Adrenal gland (tissue), 12 donors: ENCODE data around the gene PAGR1. TPM values are rescaled to one million over a fixed set of nuclear protein-coding genes. Genes with fewer than 3 reads are reported as not detected.

Experiments used
- DNase-seq, 7 donors: peaks; one replicate each; pipeline ENCODE4 v3.0.0-alpha.2; 2019 to 2020
- H3K27ac ChIP-seq, 5 donors: fragments of 200-600 bp; sonication (generic) in 4 of 5; 1 replicate in 3 of 5; 2 replicates in 2 of 5; pipeline versions ENCODE4 v1.5.1 to v1.8.0; 2016 to 2020; ENCODE audit warnings: mild to moderate bottlenecking in 1 of 5
- H3K27me3 ChIP-seq: fragments of 200-600 bp; 2 replicates; pipeline ENCODE4 v1.8.0; 2021
- H3K36me3 ChIP-seq, 2 donors: fragments of 200-600 bp; replicated peaks in 1 of 2; 1 replicate in 1 of 2; 2 replicates in 1 of 2; pipeline versions ENCODE4 v1.5.1 to v1.8.0; 2018 to 2022
- H3K4me1 ChIP-seq, 2 donors: fragments of 200-600 bp; replicated peaks in 1 of 2; 1 replicate in 1 of 2; 2 replicates in 1 of 2; pipeline versions ENCODE4 v1.5.1 to v1.8.0; 2018 to 2021
- H3K4me3 ChIP-seq, 4 donors: fragments of 200-600 bp; sonication (generic) in 3 of 4; one replicate each; pipeline ENCODE4 v1.5.1; 2016 to 2018
- H3K9me3 ChIP-seq, 3 donors: fragments of 200-600 bp; sonication (generic) in 1 of 3; replicated peaks in 1 of 3; 1 replicate in 2 of 3; 2 replicates in 1 of 3; pipeline versions ENCODE4 v1.5.1 to v1.8.0; 2016 to 2021
- CTCF ChIP-seq, 6 experiments: fragments of 450-650 bp in 4 of 6; fragments of 200-600 bp in 2 of 6; sonication (generic) in 1 of 6; IDR thresholded peaks; 1 replicate in 5 of 6; 2 replicates in 1 of 6; pipeline versions ENCODE4 v1.5.1 to v1.8.0; 2016 to 2021; ENCODE audit warnings: antibody characterized with exemption in 6 of 6, mild to moderate bottlenecking in 2 of 6, moderate library complexity in 1 of 6
- POLR2A ChIP-seq, 2 donors: fragments of 450-650 bp; IDR thresholded peaks; one replicate each; pipeline ENCODE4 v1.6.1; 2017; ENCODE audit warnings: antibody characterized with exemption in 2 of 2, mild to moderate bottlenecking in 2 of 2, moderate library complexity in 1 of 2
- whole genome bisulfite sequencing, 4 donors: extraction: QIAGEN DNeasy Blood & Tissue Kit in 2 of 4; methylation state at CpG; one replicate each; pipeline versions ENCODE4 v1.1.5 to v1.1.7; 2013 to 2017; 5-methylcytosine and 5-hydroxymethylcytosine counted together
- intact Hi-C, 2 donors: fragments of 100-400 bp; cut with DNase I; formaldehyde crosslinking; loops; one replicate each; pipeline versions ENCODE4 v1.14.1 to v1.15.0; 2022 to 2023
- polyA plus RNA-seq, 3 donors: library from polyadenylated mRNA; stranded (reverse); fragments of 200-250 nt in 2 of 3; fragments of 350-450 nt in 1 of 3; fragmentation: Illumina TruSeq in 1 of 3; extraction: RNeasy Lipid Tissue Mini Kit (QIAGEN cat#74804) in 1 of 3; gene quantifications; one replicate each; pipeline ENCODE4 v1.2.3, GENCODE V29; 2013 to 2014
- total RNA-seq, 9 donors: library from RNA; depleted of rRNA in 4 of 9; stranded (reverse); fragments of >200 nt in 4 of 9; fragments of 120-200 nt in 1 of 9; fragmentation: NEBNext Ultra II Directional in 1 of 9; extraction: Animal tissue kit (Norgen Biotek cat#: 25700) in 1 of 9; gene quantifications; one replicate each; pipeline versions ENCODE4 v1.1.0 to v1.2.4, GENCODE V29; 2013 to 2023
- donor health status: healthy with polysubstance abuse.
- donor health status: Bipolar disorder and iron deficiency.
- donor health status: DM: yes; HTN: yes; CAD: no.
- donor health status: DM: no; HTN: no; CAD: no.
- donor health status: DM: no; HTN: no; CAD: no.
- donor health status: DM: yes; HTN: yes; CAD: no.

Gene PAGR1
- total and polyA plus RNA-seq, 12 donors, result 14.2 to 89.1 (median 39.8) TPM

DNA sequence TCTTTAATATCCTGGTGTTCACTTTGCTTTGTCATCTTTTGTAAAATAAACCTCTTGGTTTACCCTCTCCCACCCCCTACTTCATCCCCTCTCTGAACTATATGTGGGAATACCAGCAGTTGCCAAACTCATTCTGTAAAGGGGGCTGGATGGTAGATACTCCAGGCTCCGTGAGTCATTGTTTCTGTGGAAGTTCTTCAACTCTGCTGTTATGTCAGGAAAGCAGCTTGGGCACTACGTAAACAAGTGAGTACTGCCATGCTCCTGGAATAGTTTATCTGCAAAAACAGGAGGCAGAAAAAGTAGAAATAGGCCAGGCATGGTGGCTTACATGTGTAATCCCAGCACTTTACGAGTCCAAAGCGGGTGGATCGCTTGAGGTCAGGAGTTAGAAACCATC is 21.9 kb downstream of the PAGR1 start:
- Histone ChIP-seq H3K4me1 (peaks cover 12 to 17% of the 10 kb centered on the region in 2 donors), H3K27ac (peak overlapping the region in 3 of 5 donors; percentile 23 to 81 (median 36)), H3K4me3 (no peak overlapping the region), H3K9me3 (no peaks in the 10 kb centered on the region), H3K36me3 (peaks cover 0 to 100% of the 10 kb centered on the region in 2 donors), H3K27me3 (no peaks in the 10 kb centered on the region)
- DNase-seq, result no peak
- TF ChIP-seq POLR2A (IDR thresholded peaks at IDR 0.05) (no peak), CTCF (IDR thresholded peaks at IDR 0.05) (no peak)
- WGBS, 4 donors, result 85 to 91% (median 88%) methylated on average over 5 of the region's 5 CpGs
- intact Hi-C loops, result no loop called here

DNA sequence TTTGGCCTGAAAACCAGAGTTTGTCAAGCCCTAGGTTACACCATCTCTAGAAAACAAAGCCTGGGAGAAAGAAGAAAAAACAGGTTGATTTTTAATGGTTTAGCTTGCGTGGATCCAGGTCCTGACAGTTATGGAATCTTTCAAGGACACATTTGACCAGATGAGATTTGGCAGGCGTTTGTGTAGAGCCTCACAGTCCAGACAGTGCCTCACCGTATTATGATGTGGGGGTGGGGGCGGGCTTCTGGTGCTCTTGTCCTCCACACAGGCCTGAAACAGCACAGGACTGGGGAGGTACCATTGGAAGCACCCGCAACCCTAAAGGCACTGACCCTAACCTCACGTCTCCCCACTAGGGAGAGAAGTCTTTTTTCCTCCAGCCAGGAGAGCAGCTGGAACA is 23.9 kb downstream of the PAGR1 start:
- WGBS, 4 donors, result 37 to 52% (median 40%) methylated on average over 2 to 6 of the region's 6 CpGs
- H3K27me3 ChIP-seq, result no peaks in the 10 kb centered on the region
- peaks cover 12 to 22% of the 10 kb centered on the region in 2 donors for H3K4me1 ChIP-seq
- no peaks in the 10 kb centered on the region for H3K9me3 ChIP-seq
- no peak overlapping the region for H3K4me3 ChIP-seq
- intact Hi-C loops, result no loop called here
- DNase-seq, result peak; percentile 74 to 93 (median 87)
- peak overlapping the region; percentile 59 to 87 (median 69) for H3K27ac ChIP-seq
- TF ChIP-seq CTCF (IDR thresholded peaks at IDR 0.05) (no peak), POLR2A (IDR thresholded peaks at IDR 0.05) (peak in 1 of 2 donors; percentile 16)
- H3K36me3 ChIP-seq, result peaks cover 0 to 98% of the 10 kb centered on the region in 2 donors

- H3K27ac ChIP-seq, result peak overlapping the region in 4 of 5 donors; percentile 67 to 87 (median 75)
These were observed 24.3 kb downstream of the PAGR1 start for GRCh38 chr16:29840240-29840639.

GRCh38 chr16:29841631-29842030 is 25.7 kb downstream of the PAGR1 start:
- Histone ChIP-seq H3K9me3 (no peaks in the 10 kb centered on the region), H3K27me3 (no peaks in the 10 kb centered on the region), H3K4me3 (no peak overlapping the region), H3K4me1 (peaks cover 16 to 22% of the 10 kb centered on the region in 2 donors), H3K27ac (peak overlapping the region in 2 of 5 donors; percentile 67 to 87), H3K36me3 (peaks cover 0 to 98% of the 10 kb centered on the region in 2 donors)
- intact Hi-C loops, result no loop called here
- 93 to 100% (median 95%) methylated on average over 7 to 23 of the region's 23 CpGs for WGBS, 4 donors
- TF ChIP-seq CTCF (IDR thresholded peaks at IDR 0.05) (no peak), POLR2A (IDR thresholded peaks at IDR 0.05) (no peak)
- DNase-seq, result no peak

More at GRCh38 chr16:29840240-29840639, 24.3 kb downstream of the PAGR1 start:
- H3K4me1 ChIP-seq, result peaks cover 14 to 22% of the 10 kb centered on the region in 2 donors
- intact Hi-C loops, result no loop called here
- H3K9me3 ChIP-seq, result no peaks in the 10 kb centered on the region
- TF ChIP-seq CTCF (IDR thresholded peaks at IDR 0.05), result no peak
- no peak for TF ChIP-seq POLR2A (IDR thresholded peaks at IDR 0.05)
- H3K36me3 ChIP-seq, result peaks cover 0 to 98% of the 10 kb centered on the region in 2 donors
- no peaks in the 10 kb centered on the region for H3K27me3 ChIP-seq
- H3K4me3 ChIP-seq, result no peak overlapping the region
- DNase-seq, result peak in 4 of 7 donors; percentile 24 to 54 (median 36)
- 52 to 64% (median 58%) methylated on average over 8 to 10 of the region's 10 CpGs for WGBS, 4 donors
